HG02840 (cell line): Measurements from ENCODE around the gene NPDC1.
A peak's percentile ranks its signal among the peaks of the same experiment; 100 is the strongest.
"Not testable (repeated sequence)": the region's sequence is repeated elsewhere in the genome, so short reads cannot be mapped to it uniquely, and the experiment has no call there.

Source experiments
- ATAC-seq: cut with Tn5 transposase; IDR thresholded peaks from one replicate; pipeline ENCODE4 v1.9.1; 2021; ENCODE audit warnings: mild to moderate bottlenecking, moderate library complexity, moderate number of reproducible peaks; ENCODE audit not compliant: unreplicated experiment, low FRiP score

The NPDC1 gene

DNA sequence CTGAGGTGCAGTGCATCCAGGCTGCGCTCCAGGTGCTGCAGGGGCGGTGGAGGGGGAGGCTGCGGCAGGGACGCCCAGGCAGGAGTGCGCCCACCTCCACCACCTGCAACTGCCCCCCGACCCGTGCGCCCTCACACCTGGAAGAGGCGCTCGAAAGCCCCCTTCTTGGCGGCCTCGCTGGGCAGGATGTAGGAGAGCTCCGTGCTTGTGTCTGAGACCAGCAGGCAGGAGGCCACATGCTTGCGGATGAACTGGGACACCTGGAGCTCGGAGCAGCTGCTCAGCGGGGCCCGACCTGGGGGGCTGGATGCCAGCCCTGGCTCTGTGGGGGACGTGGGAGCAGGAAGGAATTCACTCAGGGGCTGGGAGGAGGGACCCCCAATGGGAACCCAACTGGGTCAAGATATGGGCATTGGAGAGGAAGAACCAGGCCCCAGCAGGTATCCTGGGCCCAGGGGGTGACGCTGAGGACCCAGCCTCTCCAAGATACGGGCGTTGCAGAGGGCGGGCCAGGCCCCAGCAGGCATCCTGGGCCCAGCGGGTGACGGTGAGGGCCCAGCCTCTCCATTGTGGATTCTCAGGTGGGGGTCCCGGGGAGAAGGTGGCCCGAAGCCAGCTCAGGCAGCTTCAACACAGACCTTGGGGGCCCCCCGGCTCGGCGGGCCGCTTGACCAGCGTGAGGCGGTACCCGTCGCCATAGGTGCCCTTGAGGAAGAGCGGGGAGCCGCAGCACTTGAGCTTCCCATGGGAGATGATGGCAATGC, 31.0 kb downstream of the NPDC1 start:
- no peak for ATAC-seq

DNA sequence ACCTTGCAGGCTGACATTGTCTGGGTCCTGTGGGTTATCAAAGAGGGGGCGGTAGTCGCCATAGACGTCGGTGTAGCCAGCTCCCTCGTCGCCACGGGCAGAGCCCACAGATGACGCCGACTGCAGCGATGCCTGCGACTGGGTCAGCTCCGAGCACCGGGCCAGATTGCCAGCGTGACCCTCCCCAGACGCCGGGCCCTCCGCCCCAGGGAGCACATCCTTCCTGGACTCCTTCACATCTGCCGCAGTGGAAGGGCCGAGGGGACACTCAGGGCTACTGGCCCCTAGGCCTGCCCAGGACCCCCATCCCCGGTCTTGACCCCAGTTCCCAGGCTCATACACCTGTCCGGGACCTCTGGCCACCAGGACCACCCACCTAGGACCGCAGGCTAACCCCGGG, 31.8 kb downstream of the NPDC1 start:
- ATAC-seq = no peak

DNA sequence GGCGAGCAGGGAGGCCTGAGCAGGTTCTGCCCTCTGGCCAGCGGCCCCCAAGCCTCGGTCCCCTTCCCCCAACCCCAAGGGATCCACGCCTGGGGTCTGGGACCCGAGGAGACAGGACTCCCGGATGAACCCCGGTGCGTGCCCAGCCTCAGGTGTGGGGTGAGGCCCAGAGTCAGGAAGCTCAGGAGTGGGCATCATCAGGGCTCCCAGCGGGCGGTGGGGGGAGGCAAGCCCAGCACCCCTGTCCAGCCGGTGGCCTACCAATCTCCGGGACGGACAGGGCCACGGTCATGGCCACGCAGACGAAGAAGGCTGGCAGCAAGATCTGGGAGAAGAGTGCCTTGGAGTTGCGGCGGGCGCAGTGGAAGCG, 32.4 kb downstream of the NPDC1 start:
- ATAC-seq = no peak

DNA sequence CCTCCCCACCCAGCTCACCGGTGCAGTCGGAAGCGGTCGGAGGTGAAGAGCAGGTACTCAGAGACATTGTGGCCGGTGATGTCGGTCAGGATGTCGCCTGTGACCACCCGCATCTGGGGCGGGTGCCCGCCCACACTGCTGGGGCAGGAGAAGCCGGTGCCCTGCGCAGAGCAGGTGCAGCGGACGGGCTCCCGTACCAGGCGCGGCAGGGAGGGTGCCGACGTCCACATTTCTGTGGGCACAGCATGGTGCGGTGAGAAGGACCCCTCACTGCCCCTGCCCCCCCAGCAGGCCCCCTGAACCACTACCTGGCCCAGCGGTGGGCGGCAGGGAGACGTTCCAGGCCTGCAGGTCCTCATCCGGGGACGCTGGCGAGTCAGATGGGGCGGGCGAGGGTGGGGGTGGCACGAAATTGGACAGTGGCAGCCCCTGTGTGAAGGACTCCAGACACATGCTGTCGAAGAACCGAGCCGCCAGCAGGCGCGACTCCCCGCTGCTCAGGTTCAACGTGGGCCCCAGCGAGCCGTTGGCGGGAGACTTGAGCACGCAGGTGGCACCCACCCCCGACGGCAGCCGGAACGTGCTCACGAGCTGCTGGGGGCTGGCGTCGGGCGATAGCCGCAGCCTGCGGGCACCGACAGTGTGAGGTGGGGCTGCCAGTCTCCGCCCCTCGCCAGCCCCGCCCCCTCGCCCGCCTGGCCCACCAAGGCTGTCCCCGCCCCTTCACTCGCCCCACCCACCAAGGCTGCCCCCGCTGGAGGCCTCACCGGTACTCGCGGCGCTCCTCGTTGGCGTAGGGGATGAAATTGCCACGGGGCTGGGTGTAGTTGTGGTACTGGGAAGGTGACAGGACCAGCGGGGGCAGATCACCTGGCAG, 33.0 kb downstream of the NPDC1 start:
- ATAC-seq = no peak

DNA sequence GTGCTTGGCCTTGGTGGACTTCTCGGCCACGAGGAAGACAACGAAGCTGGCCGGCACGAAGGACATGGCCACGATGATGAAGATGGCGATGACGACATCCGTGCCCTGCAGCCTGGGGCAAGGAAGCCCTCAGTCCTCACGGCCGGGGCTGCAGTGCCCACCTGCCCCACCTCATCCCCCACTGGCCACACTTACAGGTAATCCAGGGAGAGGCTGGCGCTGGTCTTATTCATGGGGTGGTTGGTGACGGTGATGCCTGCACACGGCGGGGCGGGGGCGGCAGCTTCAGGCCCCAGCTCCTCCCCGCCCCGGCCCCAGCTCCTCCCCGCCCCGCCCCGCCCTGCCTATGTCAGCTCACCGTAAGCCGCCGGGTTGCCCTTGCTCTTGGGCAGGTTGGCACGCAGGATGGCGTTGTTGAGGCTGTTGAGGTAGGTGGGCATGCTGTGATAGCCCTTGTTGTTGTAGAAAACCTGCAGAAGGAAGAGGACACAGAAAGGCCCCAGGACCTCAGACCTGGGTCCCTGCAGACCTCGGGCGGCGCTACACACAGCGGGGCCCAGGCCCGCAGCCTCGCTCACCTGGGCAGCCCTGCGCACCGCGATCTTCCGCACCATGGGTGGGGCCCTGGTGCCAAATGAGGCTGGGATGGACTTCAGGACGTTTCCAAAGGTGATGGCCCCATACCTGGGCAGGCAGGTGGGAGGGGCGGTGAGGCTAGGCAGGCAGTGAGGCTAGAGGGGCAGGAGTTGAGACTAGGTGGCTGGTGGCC, 33.9 kb downstream of the NPDC1 start:
- ATAC-seq = no peak

DNA sequence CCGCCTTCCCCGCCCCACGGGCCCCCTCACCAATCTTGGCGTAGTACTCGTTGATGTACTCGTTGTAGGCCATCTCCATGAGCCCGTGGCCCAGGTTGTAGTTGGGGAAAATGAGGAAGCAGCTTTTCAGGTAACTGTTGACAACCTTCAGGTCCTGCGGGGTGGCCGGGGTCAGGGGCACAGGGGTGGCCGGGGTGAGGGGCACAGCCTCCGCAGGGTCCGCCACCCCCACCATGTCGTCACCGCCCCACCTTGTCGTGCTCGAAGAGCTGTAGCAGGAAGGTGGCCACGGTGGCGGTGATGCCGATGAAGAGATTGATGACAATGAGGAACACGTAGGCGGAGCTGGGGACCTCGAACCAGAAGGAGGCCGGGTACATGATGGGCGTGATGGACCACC, 34.8 kb downstream of the NPDC1 start:
- no peak for ATAC-seq

DNA sequence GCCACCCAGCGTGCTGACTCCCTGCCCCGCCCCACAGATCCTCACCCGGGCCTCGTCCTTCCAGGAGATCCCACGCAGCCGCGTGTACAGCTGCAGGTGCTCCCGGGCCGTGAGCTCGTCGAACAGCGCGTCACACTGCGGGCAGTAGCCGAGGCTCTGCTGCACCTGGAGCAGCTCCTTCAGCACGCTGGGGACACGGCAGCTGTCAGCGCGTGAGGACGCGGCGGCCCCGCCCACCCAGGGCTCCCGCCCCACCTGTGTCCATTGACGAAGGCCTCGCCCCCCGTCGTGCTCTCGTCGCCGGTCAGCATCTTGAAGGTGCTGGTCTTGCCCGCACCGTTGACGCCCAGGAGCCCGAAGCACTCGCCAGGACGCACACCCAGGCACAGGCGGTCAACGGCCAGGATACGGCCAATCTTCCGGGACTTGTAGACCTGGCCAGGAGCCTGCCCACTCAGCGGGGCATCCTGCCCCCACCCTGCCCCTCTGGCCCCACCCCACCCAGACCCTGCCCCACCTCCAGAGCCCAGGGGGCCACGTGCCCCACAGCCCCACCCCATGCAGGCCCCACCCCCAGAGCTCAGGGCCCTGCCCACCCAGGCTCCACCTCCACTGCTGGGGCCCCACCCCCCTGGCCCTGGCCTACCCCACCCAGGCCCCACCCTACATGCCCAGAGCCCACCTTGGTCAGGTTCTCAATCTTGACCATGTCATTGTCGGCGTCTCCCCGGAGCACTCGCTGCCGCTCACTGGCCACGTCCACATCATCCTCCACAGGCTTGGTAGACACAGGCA, 35.8 kb downstream of the NPDC1 start:
- no peak for ATAC-seq

DNA sequence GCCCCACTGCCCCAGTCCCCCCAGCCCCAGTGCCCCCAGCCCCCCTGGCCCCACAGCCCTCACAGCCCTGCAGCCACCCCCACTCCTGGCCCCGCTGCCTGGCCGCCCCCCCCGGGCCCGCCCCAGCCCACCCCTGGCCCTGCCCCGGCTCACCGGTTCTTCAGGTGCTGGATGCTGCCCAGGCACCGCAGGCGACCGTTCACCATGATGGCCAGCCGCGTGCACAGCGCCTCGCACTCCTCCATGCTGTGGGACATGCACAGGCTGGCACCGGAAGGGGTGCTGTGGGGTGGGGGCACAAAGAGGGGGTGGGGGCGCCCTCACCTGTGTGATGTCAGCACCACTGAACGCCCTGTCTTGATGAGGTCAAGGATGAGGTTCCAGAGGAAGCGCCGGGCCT, 36.8 kb downstream of the NPDC1 start:
- no peak for ATAC-seq

DNA sequence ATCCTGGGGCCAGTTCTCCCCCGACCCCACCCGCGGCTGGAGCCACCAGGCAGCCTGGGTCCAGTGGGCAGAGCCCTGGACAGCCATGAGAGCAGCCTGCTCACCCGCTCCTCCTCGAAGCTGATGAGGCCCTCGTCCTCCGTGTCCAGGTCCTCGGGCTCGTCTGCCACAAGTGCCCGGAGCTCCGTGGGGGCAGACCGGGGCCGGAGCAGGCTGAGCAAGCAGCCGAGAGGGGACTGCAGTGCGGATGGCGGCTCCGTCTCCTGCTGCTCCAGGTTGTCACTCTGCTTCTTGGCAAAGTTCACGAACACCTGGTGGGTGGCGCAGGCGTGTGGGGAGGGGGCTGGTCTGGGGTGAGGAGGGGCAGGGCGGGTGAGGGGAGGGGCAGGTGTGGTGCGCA, 37.7 kb downstream of the NPDC1 start:
- ATAC-seq = no peak

DNA sequence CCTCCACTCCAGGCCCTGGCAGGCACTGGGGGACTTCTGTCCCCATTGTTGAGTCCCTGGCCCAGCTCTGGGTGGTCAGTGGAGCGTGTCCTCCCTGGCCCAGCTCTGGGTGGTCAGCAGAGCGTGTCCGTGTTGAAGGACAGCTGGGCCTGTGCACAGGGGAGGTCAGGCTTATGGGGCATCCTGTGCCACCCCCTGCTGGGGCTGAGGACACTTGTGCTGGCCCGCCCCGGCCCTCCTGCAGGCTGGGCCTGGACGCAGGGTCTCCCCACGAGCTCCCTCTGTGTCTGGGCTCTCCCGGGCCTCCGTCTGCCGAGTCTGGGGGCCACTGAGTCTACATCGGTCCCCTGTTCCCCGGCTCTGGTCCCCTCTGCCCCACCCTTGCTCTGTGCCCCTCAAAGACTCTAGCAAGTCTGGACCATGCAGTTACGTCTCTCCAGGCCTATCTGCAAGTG, 38.1 kb downstream of the NPDC1 start:
- ATAC-seq = no peak

DNA sequence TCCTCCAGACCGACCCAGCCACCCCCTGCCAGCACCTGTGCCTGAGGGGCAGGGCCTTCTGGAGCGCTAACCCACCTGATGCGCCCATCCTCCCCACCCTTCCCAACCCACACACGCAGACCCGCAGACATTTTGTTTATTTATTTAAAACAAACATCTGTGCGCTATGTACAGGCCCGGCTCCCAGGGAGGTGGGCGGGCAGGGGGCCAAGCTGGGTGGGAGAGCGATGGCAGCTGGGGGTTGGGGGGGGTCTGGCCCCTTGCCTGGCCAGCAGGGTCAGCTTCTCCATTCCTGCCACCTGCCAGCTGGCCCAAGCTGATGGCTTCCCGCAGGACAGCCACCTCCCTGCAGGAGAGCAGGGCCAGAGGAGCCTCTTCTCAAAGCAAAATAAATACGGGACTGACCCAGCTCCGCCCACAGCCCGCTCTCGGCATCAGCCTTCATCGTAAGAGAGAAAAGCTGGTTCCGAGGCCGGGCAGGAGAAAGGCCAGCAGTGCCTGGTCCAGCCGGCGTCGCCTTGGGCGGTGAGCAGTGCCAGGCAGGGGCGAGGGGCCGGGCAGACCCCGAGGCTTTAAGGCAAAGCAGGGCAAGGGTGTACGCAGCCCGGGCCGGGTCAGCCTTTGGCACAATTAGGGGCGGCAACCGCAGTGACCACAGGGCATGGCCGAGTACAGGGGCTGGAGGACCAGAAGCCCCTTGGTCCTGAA, 38.7 kb downstream of the NPDC1 start:
- no peak for ATAC-seq

DNA sequence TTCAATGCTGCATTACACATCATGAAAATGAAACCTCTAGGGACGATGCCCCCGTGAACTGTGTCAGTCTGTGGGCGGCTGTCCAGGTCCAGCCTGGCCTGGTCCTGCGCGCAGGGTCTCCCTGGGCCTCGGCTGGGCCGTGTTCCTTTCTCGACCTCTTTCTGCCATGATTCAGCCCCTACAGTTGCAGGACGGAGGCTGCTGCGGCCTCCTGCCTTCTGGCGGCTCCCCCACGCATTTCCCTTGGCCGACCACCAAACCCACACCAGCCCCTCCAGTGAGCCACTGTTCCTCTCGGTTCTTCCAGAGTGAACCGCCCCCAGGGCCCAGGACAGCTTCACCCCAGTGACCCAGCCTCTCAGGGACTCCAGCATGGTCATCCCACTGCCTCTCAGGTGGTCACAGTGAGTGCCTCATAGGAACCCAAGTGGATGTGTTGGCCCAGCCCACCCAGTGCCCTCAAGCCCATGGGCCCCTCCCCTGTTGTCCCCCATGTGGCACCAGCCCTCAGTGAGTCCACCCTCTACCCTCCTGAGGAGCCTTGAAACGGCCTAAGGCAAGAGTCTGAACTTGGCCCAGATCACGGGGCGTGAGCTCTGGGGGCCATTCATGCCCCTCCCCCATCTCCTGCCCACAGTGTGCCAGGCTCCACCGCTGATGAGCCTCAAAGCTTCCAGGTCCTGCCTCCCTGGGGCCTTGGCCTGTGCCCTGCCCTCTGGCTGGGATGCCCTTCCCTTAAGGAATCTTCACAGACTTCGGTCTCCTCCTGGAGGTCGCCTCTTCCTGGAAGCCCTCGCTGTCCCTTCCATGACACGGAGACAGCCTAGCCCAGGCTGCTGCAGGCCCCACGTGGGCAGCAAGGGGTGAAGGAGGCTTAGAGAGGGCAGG, 39.6 kb downstream of the NPDC1 start:
- no peak for ATAC-seq

DNA sequence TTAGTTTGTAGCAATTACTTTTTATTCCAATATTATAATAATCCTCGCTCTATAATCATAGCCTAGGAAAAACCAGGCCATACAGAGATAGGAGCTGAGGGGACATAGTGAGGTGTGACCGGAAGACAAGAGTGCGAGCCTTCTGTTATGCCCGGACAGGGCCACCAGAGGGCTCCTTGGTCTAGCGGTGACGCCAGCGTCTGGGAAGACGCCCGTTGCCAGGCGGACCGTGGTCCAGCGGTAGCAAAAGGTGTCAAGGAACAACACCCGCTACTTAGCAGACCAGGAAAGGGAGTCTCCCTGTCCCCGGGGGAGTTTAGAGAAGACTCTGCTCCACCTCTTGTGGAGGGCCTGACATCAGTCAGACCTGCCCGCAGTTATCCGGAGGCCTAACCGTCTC, 41.7 kb downstream of the NPDC1 start:
- not testable (repeated sequence) for ATAC-seq

DNA sequence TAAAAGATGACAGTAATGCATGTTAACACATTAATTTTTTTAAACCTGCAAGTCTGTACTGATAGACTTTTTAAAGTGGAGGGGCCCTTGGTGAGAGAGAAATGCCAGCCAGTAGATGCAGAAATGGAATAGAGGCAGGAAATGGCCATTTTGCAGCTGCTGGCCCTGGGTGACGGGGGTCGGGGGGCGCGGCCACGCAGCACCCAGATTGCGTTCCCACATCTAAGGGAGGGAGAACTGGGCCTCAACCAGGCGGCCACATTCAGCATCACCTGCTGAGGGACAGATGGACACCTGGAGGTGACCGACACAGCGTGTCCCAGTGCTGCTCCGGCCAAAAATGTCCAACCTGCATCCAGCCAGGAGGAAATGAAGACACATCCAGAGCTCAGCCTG, 43.3 kb downstream of the NPDC1 start:
- ATAC-seq = no peak

DNA sequence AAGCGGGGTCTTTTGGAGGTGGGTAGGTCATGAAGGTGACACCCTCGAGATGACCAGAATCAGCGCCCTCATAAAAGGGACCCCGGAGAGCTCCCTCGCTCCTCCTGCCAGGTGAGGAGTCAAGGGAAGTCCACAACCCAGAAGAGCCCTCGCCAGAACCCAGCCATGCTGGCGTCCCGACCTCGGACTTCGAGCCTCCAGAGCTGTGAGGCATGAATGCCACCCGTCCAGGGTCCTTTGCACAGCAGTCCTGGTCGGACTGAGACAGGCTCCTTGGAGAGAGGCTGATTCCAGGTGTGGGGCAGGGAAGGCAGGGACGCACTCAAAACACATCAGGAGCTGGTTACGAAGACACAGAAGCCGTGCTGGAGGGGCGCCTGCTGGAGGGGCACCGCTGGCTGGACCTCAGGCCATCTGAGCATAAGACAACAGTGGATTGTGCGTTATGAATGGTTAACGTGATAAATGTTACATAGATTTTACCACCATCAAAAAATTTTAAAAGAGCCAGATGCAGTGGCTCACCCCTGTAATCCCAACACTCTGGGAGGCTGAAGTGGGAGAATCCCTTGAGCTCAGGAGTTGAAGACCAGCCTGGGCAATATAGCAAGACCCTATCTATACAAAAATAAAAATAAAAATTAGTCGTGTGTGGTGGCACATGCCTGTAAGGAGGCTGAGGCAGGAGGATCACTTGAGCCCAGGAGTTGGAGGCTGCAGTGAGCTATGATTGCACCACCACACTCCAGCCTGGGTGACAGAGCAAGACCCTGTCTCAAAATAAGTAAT, 43.9 kb downstream of the NPDC1 start:
- ATAC-seq = no peak

DNA sequence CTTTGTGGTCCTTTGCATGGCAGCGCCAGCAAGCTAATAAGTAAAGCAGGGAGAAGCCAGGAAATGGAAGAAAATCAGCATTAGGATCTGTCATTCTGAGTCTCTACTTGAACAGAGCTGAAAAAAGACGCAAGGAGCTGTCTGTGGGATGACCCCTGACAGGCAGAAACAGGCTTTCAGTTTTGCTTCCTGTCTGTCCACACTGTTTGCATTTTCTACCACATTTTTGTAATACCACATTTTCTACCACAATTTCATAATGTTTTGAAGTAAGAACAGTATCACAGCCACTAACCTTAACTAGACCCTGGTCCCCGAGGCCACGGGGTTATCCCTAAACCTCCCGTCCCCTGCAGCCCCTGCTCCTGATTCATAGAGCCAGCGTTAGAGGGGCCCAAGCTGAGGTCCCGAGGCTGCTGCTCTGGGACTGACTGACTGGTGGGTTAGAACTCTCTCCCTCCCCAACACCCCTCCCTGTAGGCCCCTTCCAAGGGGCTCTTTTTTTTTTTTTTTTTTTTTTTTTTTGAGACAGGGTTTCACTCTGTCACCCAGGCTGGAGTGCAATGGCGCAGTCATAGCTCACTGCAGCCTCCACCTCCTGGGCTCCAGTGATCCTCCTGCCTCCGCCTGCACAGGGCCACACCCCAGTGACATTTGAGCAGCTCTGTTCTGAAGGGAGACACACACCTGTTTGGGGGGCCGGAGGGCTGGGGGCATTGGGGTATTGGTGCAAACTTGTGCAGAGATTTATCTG, 45.6 kb downstream of the NPDC1 start:
- ATAC-seq = peak; percentile 71

DNA sequence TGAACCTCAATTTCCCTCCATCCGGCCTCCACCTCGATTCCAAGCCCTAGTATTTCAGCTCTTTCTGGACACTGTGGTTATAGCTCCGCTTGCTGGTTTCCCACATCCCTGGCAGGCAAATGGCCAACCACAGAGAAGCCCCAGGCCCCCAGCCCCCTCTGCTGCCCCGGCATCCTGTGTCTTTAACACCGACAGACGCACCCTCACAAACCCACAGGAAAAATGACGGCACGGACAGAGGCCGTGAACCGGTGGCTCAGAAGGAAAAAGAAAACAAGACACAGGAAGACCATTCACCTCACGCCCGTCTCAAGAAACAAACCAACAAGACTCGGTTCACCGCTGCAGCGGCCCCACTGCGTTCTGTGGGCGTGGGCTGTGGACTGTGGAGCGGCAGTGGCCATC, 48.1 kb downstream of the NPDC1 start:
- ATAC-seq = no peak
